Measurements from ENCODE around the gene TM7SF2. TPM values are rescaled to one million over a fixed set of nuclear protein-coding genes. Genes with fewer than 3 reads are reported as not detected.

The TM7SF2 gene
- total and polyA plus RNA-seq, 2 of the 13 experiments (the other 11 are each of a cell fraction or from before 2014, with no cell fraction given): 56.0 to 66.9 TPM

DNA sequence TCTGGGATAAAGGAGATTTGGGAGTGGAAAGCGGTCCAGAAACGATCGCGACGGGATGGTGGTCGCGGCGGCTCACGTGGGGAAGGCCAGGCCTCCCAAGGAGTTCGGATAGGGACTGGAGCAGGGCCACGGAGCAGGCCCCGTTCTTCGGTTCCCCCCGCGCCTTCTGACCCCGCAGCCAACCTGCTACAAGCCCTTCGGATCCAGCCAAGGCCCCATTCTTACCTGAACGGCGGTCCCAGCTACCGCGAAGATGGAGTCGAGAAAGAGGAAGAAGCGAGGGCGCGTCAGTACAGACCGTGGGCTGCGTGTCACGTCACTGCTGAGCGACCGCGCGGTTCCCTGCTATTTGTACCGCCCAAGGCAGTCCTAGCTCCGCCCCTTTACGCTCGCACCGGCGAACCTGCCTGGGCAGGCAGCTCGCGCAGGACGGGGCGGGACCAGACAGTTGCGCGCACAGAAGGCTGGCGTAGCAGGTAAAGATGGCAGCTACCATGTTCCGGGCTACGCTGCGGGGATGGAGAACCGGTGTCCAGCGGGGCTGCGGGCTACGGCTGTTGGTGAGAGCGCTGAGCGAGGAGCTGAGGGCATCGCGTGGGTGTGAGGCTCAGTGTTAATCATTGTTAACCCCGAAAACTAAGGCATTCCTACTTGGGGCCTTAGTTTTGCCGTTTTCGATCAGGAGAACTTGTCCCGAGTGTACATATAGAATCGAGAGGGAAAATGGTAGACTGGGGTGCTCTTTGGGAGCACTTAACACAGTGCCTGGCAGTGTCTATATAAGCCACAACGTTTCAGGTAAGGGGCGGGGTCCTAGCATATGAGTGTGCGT lies 10.4 kb downstream of the TM7SF2 start, which contains the start of the genes FAU and MRPL49 (continued):
- TF ChIP-seq EEA1 (CRISPR knock-in tag; IDR thresholded peaks at IDR 0.05; ENCODE audit: borderline replicate concordance) (no peak), ASH2L (IDR thresholded peaks at IDR 0.05; ENCODE audit: insufficient read length, low read depth, low read length) (peak; percentile 61), ZNF7 (CRISPR knock-in tag; IDR thresholded peaks at IDR 0.05) (no peak), MAZ (IDR thresholded peaks at IDR 0.05; ENCODE audit: borderline replicate concordance, low read depth, low read length) (no peak), MAZ (CRISPR knock-in tag; IDR thresholded peaks at IDR 0.05; ENCODE audit: low read depth) (peak; percentile 86; the same call in 1 of the 2 replicates), ZNF674 (CRISPR knock-in tag; IDR thresholded peaks at IDR 0.05; ENCODE audit: low read depth) (no peak), ZNF280B (CRISPR knock-in tag; IDR thresholded peaks at IDR 0.05; ENCODE audit: borderline replicate concordance) (peak; percentile 59; the same call in 1 of the 2 replicates), ZNF274 (CRISPR knock-in tag; IDR thresholded peaks at IDR 0.05) (0 out of 2 replicates have a peak, but pooled peaks have one; percentile 21), ZNF550 (CRISPR knock-in tag; IDR thresholded peaks at IDR 0.05; ENCODE audit: borderline replicate concordance) (0 out of 2 replicates have a peak, but pooled peaks have one; percentile 63), ZNF580 (CRISPR knock-in tag; IDR thresholded peaks at IDR 0.05; ENCODE audit: borderline replicate concordance, low read depth) (peak; percentile 71; the same call in 1 of the 2 replicates), SUZ12 (IDR thresholded peaks at IDR 0.05; ENCODE audit: low read depth, low read length) (no peak), MBNL3 (CRISPR knock-in tag; conservative IDR thresholded peaks at IDR 0.05) (no peak), PITX1 (CRISPR knock-in tag; IDR thresholded peaks at IDR 0.05) (no peak; the same call in none of the 2 replicates), SETDB1 (CRISPR knock-in tag; IDR thresholded peaks at IDR 0.05; ENCODE audit: borderline replicate concordance) (no peak), ZBTB2 (CRISPR knock-in tag; IDR thresholded peaks at IDR 0.05; ENCODE audit: low read depth) (peak; percentile 83), ZSCAN25 (CRISPR knock-in tag; IDR thresholded peaks at IDR 0.05) (0 out of 2 replicates have a peak, but pooled peaks have one; percentile 15), ARID3A (IDR thresholded peaks at IDR 0.05; ENCODE audit: low read depth, low read length) (no peak)
- TF ChIP-seq, protein P1, sequence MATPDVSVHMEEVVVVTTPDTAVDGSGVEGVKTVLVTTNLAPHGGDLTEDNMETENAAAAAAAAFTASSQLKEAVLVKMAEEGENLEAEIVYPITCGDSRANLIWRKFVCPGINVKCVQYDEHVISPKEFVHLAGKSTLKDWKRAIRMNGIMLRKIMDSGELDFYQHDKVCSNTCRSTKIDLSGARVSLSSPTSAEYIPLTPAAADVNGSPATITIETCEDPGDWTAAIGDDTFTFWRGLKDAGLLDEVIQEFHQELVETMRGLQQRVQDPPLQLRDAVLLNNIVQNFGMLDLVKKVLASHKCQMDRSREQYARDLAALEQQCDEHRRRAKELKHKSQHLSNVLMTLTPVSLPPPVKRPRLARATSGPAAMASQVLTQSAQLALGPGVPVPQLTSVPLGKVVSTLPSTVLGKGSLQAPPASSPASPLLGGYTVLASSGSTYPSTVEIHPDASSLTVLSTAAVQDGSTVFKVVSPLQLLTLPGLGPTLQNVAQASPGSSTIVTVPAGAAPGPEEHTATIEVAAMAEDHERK (CRISPR knock-in tag; IDR thresholded peaks at IDR 0.05; ENCODE audit: low read depth): peak; percentile 94
- TF ChIP-seq, protein P2, sequence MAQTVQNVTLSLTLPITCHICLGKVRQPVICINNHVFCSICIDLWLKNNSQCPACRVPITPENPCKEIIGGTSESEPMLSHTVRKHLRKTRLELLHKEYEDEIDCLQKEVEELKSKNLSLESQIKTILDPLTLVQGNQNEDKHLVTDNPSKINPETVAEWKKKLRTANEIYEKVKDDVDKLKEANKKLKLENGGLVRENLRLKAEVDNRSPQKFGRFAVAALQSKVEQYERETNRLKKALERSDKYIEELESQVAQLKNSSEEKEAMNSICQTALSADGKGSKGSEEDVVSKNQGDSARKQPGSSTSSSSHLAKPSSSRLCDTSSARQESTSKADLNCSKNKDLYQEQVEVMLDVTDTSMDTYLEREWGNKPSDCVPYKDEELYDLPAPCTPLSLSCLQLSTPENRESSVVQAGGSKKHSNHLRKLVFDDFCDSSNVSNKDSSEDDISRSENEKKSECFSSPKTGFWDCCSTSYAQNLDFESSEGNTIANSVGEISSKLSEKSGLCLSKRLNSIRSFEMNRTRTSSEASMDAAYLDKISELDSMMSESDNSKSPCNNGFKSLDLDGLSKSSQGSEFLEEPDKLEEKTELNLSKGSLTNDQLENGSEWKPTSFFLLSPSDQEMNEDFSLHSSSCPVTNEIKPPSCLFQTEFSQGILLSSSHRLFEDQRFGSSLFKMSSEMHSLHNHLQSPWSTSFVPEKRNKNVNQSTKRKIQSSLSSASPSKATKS (CRISPR knock-in tag; IDR thresholded peaks at IDR 0.05): no peak

Data from HepG2 (cell line).